PC-3 (cell line): ENCODE measurements around the gene OR4S2. TPM values are rescaled to one million over a fixed set of nuclear protein-coding genes. Genes with fewer than 3 reads are reported as not detected.

Experiments
- ATAC-seq: fragments of 200-7000 bp; cut with Tn5 transposase; 2 replicates; pipeline ENCODE4 v1.9.1; 2020; ENCODE audit warnings: mild to moderate bottlenecking, moderate library complexity
- BruUV-seq: library from RNA; stranded (reverse); fragments of 400-500 nt; replicated peaks from 2 replicates; lab custom pipeline; 2021; lab: Mats Ljungman, UMichigan
- CTCF ChIA-PET: fragments of 300-600 bp; sonication (Branson Sonifier 250); formaldehyde crosslinking; loops from one replicate; lab custom pipeline; 2022; ENCODE audit warnings: antibody characterized with exemption; lab: Charles Lee
- POLR2A ChIA-PET: fragments of 300-600 bp; sonication (Branson Sonifier 250); formaldehyde crosslinking; loops from one replicate; lab custom pipeline; 2022; ENCODE audit warnings: antibody characterized with exemption; ENCODE audit not compliant: unreplicated experiment; lab: Charles Lee
- DNase-seq: peaks from one replicate; pipeline ENCODE4 v3.0.0-alpha.2; 2015
- H2AFZ ChIP-seq: fragments of 300-600 bp; sonication (generic); 2 replicates; pipeline ENCODE4 v1.6.0; 2016; ENCODE audit warnings: antibody characterized with exemption, low read length
- H3F3A ChIP-seq: fragments of 300-600 bp; sonication (generic); one replicate; pipeline ENCODE4 v1.6.0; 2017; ENCODE audit warnings: antibody characterized with exemption, low read length, control low read depth, mild to moderate bottlenecking; ENCODE audit not compliant: unreplicated experiment
- H3K27ac ChIP-seq: fragments of 300-600 bp; sonication (generic); 2 replicates; pipeline ENCODE4 v1.5.1; 2016; ENCODE audit warnings: mild to moderate bottlenecking, low read length
- H3K27me3 ChIP-seq: fragments of 300-600 bp; sonication (generic); 2 replicates; pipeline ENCODE4 v1.6.1; 2016; ENCODE audit warnings: low read length, mixed read lengths
- H3K36me3 ChIP-seq: fragments of 300-600 bp; sonication (generic); 2 replicates; pipeline ENCODE4 v1.6.1; 2016; ENCODE audit warnings: low read depth, mixed run types, low read length, mixed read lengths
- H3K4me1 ChIP-seq: fragments of 300-600 bp; sonication (generic); 2 replicates; pipeline ENCODE4 v1.5.1; 2016; ENCODE audit warnings: low read length; ENCODE audit not compliant: insufficient read depth
- H3K4me2 ChIP-seq: fragments of 300-600 bp; sonication (generic); 2 replicates; pipeline ENCODE4 v1.6.0; 2016; ENCODE audit warnings: low read length
- H3K4me3 ChIP-seq: fragments of 300-600 bp; sonication (generic); 2 replicates; pipeline ENCODE4 v1.5.1; 2016; ENCODE audit warnings: mild to moderate bottlenecking, low read length, mixed read lengths
- H3K79me2 ChIP-seq: fragments of 300-600 bp; sonication (generic); 2 replicates; pipeline ENCODE4 v1.6.1; 2017; ENCODE audit warnings: low read length, mixed read lengths
- H3K9ac ChIP-seq: fragments of 300-600 bp; sonication (generic); 2 replicates; pipeline ENCODE4 v1.6.0; 2016; ENCODE audit warnings: mild to moderate bottlenecking, low read length
- H3K9me2 ChIP-seq: fragments of 300-600 bp; sonication (generic); replicated peaks from 2 replicates; pipeline ENCODE4 v1.6.1; 2016; ENCODE audit warnings: mixed run types, low read length, mixed read lengths
- H3K9me3 ChIP-seq: fragments of 300-600 bp; sonication (generic); 2 replicates; pipeline ENCODE4 v1.6.1; 2016; ENCODE audit warnings: low read length, mixed read lengths
- H4K20me1 ChIP-seq: fragments of 300-600 bp; sonication (generic); 2 replicates; pipeline ENCODE4 v1.6.1; 2016; ENCODE audit warnings: low read length, mixed read lengths
- CTCF ChIP-seq: fragments of 300-600 bp; sonication (generic); conservative IDR thresholded peaks from 2 replicates; pipeline ENCODE4 v1.5.1; 2017; ENCODE audit warnings: antibody characterized with exemption, low read depth, mild to moderate bottlenecking, low read length
- EZH2 ChIP-seq: fragments of 300-600 bp; sonication (generic); IDR thresholded peaks from one replicate; pipeline ENCODE4 v1.6.1; 2017; ENCODE audit warnings: antibody characterized with exemption, mild to moderate bottlenecking, low read length; ENCODE audit not compliant: unreplicated experiment
- EZH2phosphoT487 ChIP-seq: fragments of 300-600 bp; sonication (generic); IDR thresholded peaks from 2 replicates; pipeline ENCODE4 v1.6.1; 2018; ENCODE audit warnings: mild to moderate bottlenecking, antibody characterized with exemption, low read length, borderline replicate concordance
- intact Hi-C: fragments of 100-400 bp; cut with micrococcal nuclease; formaldehyde crosslinking; loops from 2 replicates; pipeline ENCODE4 v1.9.0; 2023
- total RNA-seq: library from RNA; depleted of rRNA; stranded (reverse); fragments of >200 nt; gene quantifications from 2 replicates; pipeline ENCODE4 v1.2.3, GENCODE V29; 2014; rRNA removed

Gene OR4S2
- total RNA-seq, 1 experiment from 2014 or later: not detected

- POLR2A ChIA-PET: no interaction called here
- Histone ChIP-seq H3K4me1 (no peaks in the 10 kb centered on the region), H3F3A (no peaks in the 10 kb centered on the region), H3K36me3 (no peaks in the 10 kb centered on the region; the same call in 1 of the 2 replicates), H3K79me2 (no peaks in the 10 kb centered on the region), H3K9me2 (no peaks in the 10 kb centered on the region), H3K4me2 (no peak overlapping the region), H3K4me3 (no peak overlapping the region), H3K27ac (no peak overlapping the region), H3K9ac (no peak overlapping the region), H3K27me3 (no peaks in the 10 kb centered on the region), H2AFZ (no peak overlapping the region), H4K20me1 (no peaks in the 10 kb centered on the region), H3K9me3 (peaks cover 31% of the 10 kb centered on the region)
- intact Hi-C loops: no loop called here
- DNase-seq (no peak), ATAC-seq (no peak)
- CTCF ChIA-PET: no interaction called here
- BruUV-seq: no TSS peak
- TF ChIP-seq CTCF (no peak), EZH2phosphoT487 (no peak), EZH2 (no peak)
Measured at GRCh38 chr11:55701429-55701828, 53.3 kb downstream of the OR4S2 start.

Other genes starting within 250 kb of the OR4S2 start
- not detected in 2 replicates for gene OR4C15, start 93.9 kb upstream of the OR4S2 start, total RNA-seq
- not detected in 2 replicates for gene OR4C16, start 76.2 kb upstream of the OR4S2 start, total RNA-seq
- not detected in 2 replicates for gene OR4C11, start 40.7 kb upstream of the OR4S2 start, total RNA-seq
- gene OR4P4, start 13.2 kb upstream of the OR4S2 start, total RNA-seq: not detected in 2 replicates
- gene OR4C6, start 13.9 kb downstream of the OR4S2 start, total RNA-seq: not detected in 2 replicates
- gene OR5D13, start 125.1 kb downstream of the OR4S2 start, total RNA-seq: not detected in 2 replicates
- not detected in 2 replicates for gene OR5D14, start 147.2 kb downstream of the OR4S2 start, total RNA-seq
- not detected in 2 replicates for gene OR5L1, start 163.0 kb downstream of the OR4S2 start, total RNA-seq
- not detected in 2 replicates for gene OR5D18, start 171.3 kb downstream of the OR4S2 start, total RNA-seq
- gene OR5L2, start 178.9 kb downstream of the OR4S2 start, total RNA-seq: not detected in 2 replicates
- gene OR5D16, start 190.4 kb downstream of the OR4S2 start, total RNA-seq: not detected in 2 replicates
- not detected in 2 replicates for gene TRIM51, start 235.0 kb downstream of the OR4S2 start, total RNA-seq